ENCODE data around the gene SHC2.
"Not testable (repeated sequence)": the region's sequence is repeated elsewhere in the genome, so short reads cannot be mapped to it uniquely, and the experiment has no call there.

The SHC2 gene

GRCh38 chr19:426725-427445, 33.9 kb downstream of the SHC2 start:
- no peak for FAIRE-seq
- DNase-seq (ENCODE audit: insufficient read length, low spot score), result no peak

GRCh38 chr19:425056-425455, 35.8 kb downstream of the SHC2 start:
- DNase-seq (ENCODE audit: insufficient read length, low spot score), result no peak
- FAIRE-seq, result no peak

- DNase-seq (ENCODE audit: insufficient read length, low spot score) (no peak), FAIRE-seq (no peak)
These were observed 36.3 kb downstream of the SHC2 start for GRCh38 chr19:424546-424945.

GRCh38 chr19:423691-424466, 37.0 kb downstream of the SHC2 start:
- DNase-seq (ENCODE audit: insufficient read length, low spot score) (no peak), FAIRE-seq (no peak)

GRCh38 chr19:422917-423226, 38.0 kb downstream of the SHC2 start:
- DNase-seq (ENCODE audit: insufficient read length, low spot score), result not testable (repeated sequence)

DNA sequence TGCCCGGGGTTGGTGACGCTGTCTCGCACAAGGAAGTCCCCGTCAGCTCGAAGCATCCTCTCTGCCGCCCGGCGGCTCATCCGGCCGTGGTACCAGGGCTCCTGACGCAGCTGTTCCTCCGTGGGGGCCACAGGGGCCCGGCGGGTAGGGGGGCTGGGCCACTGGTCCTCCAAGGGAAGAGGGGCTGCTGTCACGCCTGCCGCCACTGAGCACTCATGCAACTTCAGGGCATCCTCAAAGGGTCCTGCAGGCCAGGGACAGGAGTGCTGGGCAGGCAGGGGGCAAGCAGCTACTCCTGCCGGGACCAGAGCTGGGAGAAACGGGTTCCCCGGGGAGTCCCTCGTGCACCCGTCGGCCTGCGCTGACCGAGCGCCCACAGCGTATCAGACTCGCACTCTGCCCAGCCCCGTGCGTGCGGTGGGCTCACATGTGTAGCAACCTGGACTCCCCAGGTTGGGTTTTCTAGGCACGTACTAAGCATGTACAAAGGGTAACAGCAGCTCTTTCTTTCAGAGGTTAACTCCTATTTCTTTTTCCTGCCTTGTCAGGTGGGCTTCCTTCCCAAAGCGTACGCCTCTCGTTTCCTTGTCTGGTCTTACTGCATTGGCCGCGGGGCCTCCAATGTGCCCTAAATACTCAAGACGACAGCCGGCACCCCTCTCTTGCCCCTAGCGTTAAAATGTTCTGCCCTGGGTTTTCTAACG, 38.5 kb downstream of the SHC2 start:
- FAIRE-seq (no peak), DNase-seq (ENCODE audit: insufficient read length, low spot score) (no peak)

More at GRCh38 chr19:422917-423226, 38.0 kb downstream of the SHC2 start:
- FAIRE-seq, result not testable (repeated sequence)

- FAIRE-seq, result no peak
These were observed 40.9 kb downstream of the SHC2 start for GRCh38 chr19:419721-420515.

DNA sequence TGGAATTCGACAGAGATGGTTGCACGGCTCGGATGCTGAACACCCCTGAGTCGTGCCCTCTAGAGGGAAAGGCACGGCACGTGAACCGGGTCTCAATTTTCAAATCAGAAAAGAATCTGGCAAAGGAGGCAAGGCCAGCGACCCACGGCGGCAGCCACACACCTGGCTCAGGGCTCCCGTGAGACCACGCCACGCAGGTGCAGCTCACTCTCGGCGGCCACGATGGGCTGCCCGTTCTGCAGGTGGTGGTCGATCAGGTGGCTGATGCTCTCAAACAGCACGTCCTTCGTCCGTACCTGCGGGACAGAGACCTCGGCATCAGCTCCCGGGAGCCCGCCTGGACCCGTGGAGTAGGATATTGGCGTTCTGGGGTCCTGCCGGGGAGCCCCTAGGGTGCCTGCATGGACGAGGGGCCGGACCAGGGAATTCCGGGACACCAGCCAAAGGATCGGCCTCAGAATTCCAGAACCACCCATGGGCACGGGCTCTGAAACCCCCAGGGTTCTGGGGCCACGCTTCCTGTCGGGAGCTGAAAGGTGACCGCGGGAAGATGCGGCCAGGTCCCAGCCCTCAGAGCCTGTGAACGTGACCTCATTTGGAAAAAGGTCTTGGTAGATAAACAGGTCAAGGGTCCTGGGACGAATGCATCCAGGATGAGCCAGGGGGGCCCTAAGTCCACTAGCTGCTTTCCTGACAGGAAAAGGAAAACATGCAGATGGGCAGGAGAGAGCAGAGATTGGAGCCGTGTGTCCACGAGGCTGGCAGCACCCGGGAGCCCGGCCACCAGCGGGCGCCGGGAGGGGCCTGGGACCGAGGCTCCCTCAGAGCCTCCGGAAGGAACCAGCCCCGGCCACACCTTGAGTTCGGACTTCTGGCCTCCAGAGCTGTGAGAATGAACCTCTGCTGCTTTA, 41.8 kb downstream of the SHC2 start:
- no peak for FAIRE-seq
- no peak for DNase-seq (ENCODE audit: insufficient read length, low spot score)

More at GRCh38 chr19:419721-420515, 40.9 kb downstream of the SHC2 start:
- DNase-seq (ENCODE audit: insufficient read length, low spot score), result no peak

- DNase-seq (ENCODE audit: insufficient read length, low spot score) (no peak), FAIRE-seq (no peak)
These were observed 44.4 kb downstream of the SHC2 start for GRCh38 chr19:416416-416815.

DNA sequence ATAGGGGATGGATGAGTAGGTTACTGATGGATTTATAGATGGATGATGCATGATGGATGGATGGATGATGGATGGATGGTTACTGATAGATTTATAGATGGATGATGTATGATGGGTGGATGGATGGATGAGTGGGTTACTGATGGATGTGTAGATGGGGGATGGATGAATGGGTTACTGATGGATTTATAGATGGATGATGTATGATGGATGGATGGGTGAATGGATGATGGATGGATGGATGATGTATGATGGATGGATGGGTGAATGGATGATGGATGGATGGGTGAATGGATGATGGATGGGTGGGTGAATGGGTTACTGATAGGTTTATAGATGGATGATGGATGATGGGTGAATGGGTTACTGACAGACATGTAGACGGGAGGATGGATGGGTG, 45.5 kb downstream of the SHC2 start:
- FAIRE-seq, result peak; percentile 40
- DNase-seq (ENCODE audit: insufficient read length, low spot score), result no peak

DNA sequence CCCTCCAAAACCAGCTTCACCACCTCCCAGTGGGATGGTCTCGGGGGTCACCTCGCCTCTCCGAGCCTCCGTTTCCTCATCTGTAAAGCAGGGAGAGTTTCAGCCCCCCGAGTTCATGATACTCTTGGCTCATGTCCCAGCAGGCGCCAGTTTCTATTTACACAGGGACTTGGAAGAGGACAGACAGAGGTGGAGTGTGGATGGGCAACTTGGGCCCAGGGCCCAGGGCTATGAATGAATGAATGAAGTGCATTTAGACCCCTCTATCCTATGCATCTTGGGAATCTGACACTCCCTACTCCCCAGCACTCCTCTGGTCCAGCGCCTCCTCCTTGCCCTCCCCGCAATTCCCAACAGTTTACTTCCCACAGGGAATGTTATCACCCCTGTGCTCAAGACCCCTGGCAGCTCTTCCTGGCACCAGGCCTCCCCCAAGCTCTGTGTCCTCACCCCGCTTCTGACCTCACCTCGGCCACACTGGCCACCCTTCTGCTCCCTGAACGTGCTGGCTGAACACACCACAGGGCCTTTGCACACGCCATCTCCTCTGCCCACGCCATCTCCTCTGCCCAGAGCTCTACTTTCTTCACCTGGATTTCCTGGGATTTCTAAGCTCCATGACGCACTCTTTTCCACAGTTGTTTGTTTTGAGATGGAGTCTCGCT, 46.9 kb downstream of the SHC2 start:
- DNase-seq (ENCODE audit: insufficient read length, low spot score), result no peak
- no peak for FAIRE-seq

DNA sequence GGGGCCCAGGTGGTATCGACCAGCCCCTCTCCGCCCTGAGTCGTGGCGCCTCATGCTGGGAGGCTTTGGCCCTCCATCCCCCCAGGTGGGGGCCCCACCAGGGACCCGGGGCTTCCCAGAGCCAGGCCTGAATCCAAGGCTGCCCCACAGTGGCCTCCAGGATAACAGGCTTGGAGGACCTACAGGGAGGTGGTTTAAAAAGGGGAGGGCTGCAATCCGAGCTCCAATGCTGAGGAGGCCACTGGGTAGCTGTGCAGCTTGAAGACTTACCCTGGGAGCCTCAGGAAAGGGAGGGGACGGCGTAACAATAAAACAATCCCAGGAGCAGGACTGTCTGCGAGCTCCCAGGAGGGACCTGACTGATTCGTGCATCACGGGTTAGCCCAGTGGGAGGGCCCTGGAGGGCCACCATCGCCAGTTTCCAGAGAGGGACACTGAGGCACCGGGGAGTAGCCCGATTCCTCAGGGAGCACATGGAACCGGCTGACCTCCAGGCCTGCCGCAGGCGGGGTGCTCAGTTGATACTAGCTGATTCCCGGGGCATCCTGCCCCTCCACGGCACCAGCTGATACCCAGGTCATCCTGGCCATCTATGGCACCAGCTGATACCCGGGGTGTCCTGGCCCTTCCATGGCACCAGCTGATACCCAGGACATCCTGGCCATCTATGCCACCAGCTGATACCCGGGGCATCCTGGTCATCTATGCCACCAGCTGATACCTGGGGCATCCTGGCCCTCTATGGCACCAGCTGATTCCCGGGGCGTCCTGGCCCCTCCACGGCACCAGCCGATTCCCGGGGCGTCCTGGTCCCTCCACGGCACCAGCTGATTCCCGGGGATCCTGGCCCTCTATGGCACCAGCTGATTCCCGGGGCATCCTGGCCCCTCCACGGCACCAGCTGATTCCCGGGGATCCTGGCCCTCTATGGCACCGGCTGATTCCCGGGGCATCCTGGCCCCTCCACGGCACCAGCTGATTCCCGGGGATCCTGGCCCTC, 48.2 kb downstream of the SHC2 start:
- FAIRE-seq, result no peak
- no peak for DNase-seq (ENCODE audit: insufficient read length, low spot score)

- no peak for FAIRE-seq
- DNase-seq (ENCODE audit: insufficient read length, low spot score), result no peak
These were observed 49.0 kb downstream of the SHC2 start for GRCh38 chr19:411723-412355.

GRCh38 chr19:411121-411722, 49.6 kb downstream of the SHC2 start:
- not testable (repeated sequence) for FAIRE-seq; DNase-seq (ENCODE audit: insufficient read length, low spot score)

GRCh38 chr19:410243-410781, 50.5 kb downstream of the SHC2 start:
- no peak for DNase-seq (ENCODE audit: insufficient read length, low spot score)
- no peak for FAIRE-seq

GRCh38 chr19:409516-410242, 51.2 kb downstream of the SHC2 start:
- no peak for DNase-seq (ENCODE audit: insufficient read length, low spot score)
- no peak for FAIRE-seq

All from HTR-8/SVneo (cell line).